Lung microvascular endothelial cell (primary cell): ENCODE results near the gene KANSL1. TPM values are rescaled to one million over a fixed set of nuclear protein-coding genes. Genes with fewer than 3 reads are reported as not detected.
A peak's percentile ranks its signal among the peaks of the same experiment; 100 is the strongest.
"Not testable (repeated sequence)": the region's sequence is repeated elsewhere in the genome, so short reads cannot be mapped to it uniquely, and the experiment has no call there.

ENCODE experiments used
- DNase-seq, 2 donors: peaks; one replicate each; pipeline versions ENCODE4 v3.0.0 to v3.0.0-alpha.2; 2010; ENCODE audit warnings: low read depth in 2 of 2
- total RNA-seq: library from RNA; depleted of rRNA; stranded (reverse); fragments of >200 nt; gene quantifications from 2 replicates; pipeline ENCODE4 v1.2.1, GENCODE V29; 2014

KANSL1 gene
- total RNA-seq: 36.4 and 84.7 TPM in 2 replicates

DNA sequence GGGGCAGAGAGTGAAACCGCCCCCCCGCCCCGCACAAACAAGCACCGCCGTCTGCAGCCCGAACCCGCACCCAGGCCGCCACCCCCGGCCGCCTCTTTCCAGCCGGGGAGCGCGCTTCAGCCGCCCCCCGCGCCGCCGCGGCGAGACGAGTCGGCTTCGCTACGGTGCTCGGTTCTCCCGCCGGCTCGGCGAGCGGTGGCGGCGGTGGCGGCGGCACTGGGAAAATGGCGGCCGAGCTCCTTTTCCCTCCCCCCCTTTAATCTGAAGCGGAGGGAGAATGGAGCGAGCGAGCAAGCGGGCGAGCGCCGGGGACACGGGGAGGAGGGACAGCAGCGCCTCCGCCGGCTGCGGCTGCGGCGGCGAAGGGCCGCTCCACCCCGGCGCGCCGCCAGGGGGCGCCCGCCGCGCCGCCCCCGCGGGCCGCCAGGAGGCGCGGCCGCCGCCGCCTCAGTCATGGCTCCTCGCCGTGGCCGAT lies at the start of gene KANSL1:
Gene KANSL1, minus strand, starts transcription at position 279 of the 475 bp plus-strand sequence. CDS start 21,286 bp downstream, outside the sequence.
- peak; percentile 90 to 94 for DNase-seq

GRCh38 chr17:46231359-46231758 lies 38.1 kb upstream of the KANSL1 start:
- not testable (repeated sequence) for DNase-seq

- DNase-seq: peak; percentile 80
Observed at GRCh38 chr17:46225274-46225794, 32.1 kb upstream of the KANSL1 start.

GRCh38 chr17:46224864-46225263 lies 31.6 kb upstream of the KANSL1 start:
- DNase-seq: not testable (repeated sequence)

DNA sequence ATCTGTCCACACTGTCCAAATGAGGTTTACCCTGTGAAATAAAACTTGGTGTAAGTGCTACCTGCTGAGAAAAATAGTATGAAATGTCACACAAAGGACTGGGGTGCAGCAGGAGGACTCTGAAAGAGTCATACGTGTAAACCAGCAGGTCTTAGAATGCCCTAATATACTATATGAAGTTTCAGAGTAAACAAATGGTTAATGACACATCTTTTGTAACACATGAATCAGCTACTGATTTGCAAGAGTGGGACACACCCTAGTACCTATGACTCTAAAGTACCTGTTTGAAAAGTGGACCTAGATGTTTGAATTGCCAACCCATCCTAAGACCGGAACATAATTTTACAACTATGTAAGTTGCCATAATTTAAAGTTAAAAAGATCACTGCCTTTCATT lies 29.8 kb upstream of the KANSL1 start:
- not testable (repeated sequence) for DNase-seq

DNA sequence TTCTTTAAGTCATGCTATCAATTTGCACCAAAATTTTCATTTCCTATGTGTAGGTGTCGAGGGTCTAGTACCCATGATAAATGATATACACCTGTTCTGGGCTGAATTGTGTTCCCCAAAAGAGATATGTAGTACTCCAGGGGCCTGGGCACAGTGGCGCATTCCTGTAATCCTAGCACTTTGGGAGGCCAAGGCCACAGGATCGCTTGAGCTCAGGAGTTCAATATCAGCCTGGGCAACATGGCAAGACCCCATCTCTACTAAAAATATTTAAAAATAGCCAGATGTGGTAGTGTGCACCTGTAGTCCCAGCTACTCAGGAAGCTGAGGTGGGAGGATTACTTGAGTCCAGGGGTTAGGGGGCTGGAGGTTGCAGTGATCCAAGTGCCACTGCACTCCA lies 23.5 kb upstream of the KANSL1 start:
- DNase-seq: no peak

- peak; percentile 82 to 88 for DNase-seq
Observed at GRCh38 chr17:46212634-46213435, 19.6 kb upstream of the KANSL1 start.

DNA sequence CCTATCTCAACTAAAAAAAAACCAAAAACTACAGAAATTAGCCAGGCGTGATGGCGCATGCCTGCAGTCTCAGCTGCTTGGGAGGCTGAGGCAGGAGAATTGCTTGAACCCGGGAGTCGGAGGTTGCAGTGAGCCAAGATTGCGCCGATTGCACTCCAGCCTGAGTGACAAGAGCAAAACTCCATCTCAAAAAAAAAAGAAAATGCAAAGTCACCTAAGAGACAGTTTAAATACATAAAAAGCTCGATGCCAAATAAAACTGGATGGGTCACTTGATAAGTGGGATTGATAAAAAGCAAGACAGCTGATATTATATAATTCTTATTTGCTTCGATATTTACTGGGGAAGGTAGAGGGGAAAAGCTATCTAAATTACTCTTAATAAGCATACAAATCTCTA lies 15.8 kb upstream of the KANSL1 start:
- DNase-seq: no peak

DNA sequence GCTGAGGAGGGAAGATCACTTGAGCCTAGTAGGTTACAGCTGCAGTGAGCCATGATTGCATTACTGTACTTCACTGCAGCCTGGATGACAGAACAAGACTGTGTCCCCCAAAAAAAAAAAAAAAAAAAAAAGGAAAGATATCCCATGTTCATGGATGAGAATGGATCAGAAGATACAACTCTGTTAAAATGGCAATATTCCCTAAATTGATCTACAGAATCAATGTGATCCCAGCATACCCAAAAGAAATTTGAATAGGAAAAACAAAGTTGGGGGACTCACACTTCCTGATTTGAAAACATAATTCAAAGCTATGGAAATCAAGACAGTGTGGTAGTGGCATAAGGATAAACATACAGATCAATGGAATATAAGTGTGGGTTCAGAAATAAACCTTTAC lies 12.7 kb upstream of the KANSL1 start:
- DNase-seq: no peak

- no peak for DNase-seq
Observed at GRCh38 chr17:46202424-46202823, 9.2 kb upstream of the KANSL1 start.

- DNase-seq: no peak
Observed at GRCh38 chr17:46201491-46201890, 8.3 kb upstream of the KANSL1 start.

DNA sequence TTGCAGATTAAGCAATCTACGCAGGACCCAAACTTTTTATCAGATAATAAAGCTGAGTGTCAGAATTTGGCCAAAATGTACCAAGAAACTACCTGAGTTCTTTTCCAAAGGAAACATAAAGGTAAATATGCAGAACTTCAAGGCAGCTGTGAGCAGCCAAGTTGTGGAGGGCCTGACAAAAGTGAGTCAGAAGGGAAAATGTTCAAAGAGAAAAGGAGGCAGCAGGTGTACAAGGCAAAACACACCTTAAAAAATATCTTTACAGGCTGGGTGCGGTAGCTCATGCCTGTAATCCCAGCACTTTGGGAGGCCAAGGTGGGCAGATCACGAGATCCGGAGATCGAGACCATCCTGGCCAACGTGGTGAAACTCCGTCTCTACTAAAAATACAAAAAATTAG lies 7.0 kb upstream of the KANSL1 start:
- no peak for DNase-seq

GRCh38 chr17:46199379-46199778 lies 6.2 kb upstream of the KANSL1 start:
- no peak for DNase-seq

- DNase-seq: no peak
Observed at GRCh38 chr17:46198233-46198632, 5.0 kb upstream of the KANSL1 start.

DNA sequence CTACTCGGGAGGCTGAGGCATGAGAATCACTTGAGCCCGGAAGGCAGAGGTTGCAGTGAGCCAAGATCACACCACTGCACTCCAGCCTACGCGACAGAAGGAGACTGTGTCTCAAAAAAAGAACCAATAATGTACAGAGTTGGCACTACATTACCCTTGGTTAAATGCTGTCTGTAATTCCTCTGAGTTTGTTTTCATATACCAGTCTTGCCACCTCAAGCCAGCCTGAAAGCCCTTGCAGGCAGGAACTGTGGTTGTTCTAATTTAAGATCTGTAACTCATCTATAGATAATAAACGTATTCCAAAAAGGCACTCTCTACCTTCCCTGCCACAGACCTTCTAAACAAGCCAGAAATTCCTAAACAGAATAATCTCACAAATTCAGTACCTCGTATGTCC lies 4.3 kb upstream of the KANSL1 start:
- DNase-seq: no peak

DNA sequence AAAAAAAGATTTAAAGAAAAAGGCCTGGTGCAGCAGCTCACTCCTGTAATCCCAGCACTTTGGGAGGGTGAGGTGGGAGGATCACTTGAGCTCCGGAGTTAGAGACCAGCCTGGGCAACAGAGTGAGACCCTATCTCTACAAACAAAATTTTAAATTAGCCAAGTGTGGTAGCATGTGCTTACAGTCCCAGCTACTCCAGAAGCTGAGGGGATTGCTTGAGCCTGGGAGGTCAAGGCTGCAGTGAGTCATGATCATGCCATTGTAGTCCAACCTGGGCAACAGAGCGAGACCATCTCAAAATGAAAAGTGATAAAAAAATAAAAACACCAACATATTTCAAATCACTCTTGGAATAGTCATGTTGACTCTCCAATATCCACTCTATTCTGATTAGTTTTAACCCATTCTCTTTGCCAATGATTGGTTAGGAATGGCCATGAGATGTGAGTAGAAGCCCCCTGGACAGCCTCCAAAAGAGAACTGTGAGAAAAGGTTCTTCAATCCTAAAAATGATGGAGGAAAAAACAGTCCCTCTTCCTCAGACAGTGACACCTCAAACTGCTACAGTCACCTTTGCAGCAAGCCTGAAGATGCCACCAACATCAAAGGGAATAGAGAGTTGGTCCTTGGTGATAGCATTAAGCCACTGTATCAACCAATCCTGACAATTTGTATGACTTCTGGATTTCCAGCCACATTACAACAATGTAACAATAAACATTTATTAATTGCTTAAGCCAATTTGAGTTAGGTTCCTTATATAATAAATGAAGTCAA lies 2.9 kb upstream of the KANSL1 start:
- peak in 1 of 2 donors; percentile 6 for DNase-seq

DNA sequence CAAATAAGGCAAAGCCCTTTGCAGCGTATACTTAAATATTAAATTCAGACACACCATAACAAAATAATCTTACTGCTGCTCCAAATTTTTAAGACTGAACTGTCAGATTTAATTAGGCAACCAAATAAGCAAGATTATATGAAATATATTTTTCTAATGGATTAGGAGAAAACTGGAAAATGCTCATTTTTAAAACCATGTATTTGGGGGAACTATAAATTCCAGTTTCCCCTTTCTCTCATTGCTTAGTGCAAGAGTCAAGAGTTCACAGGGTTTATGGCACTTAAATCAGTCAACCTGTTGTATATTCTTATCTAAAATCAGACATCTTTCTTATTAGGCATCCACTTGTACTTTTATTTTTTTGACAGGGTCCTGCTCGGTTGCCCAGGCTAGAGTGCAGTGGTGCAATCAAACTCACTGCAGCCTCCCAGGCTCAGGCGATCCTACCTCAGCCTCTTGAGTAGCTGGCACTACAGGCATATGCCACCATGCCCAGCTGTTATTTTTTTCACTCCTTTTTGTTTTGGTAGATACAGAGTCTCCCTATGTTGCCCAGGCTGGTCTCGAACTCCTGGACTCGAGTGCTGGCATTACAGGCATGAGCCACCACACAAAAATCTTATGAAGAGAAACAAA lies 2.1 kb upstream of the KANSL1 start:
- no peak for DNase-seq

DNA sequence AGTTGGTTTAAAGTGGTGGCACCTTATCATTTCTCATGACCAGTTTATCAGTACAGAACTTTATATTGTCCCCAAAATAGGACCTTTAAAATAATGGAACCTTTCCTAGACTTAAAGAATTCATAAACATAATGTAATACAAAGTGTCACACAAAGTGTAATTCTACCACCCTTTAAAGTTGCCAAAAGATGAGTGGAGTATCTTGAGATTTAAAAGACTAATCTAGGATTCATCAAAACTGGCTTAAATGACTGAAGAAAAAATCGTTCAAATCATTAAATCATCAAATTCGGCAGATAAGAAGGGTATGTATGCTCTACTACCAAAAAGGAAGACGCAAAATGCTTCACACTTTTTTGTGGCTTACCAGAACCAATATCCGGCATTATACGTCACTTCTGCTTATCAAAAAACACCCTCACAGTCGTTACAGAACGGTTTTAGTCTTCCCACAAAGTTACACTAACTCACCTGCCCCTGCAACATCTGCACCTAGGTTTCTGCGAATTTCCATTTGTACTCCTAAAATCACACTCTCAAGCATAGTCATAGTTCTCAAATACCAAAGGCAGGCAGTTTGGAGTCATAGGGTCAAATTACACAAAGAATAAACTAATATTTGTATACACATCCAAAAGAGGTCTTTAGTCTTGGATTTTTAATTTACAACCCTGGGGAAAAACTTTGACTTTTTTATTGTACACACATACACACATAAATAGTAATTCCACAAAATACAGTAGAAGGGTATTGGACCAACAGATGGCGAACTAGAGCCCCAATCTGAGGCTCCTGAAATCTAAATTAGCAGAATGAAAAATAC lies 1.4 kb upstream of the KANSL1 start:
- peak; percentile 44 to 59 for DNase-seq

- peak; percentile 92 to 95 for DNase-seq
Observed at GRCh38 chr17:46193626-46194392, 580 bp upstream of the KANSL1 start.
